PC-3 (cell line): ENCODE data around the gene PAIP2.

ENCODE experiments used
- CTCF ChIP-seq: fragments of 300-600 bp; sonication (generic); conservative IDR thresholded peaks from 2 replicates; pipeline ENCODE4 v1.5.1; 2017; ENCODE audit warnings: antibody characterized with exemption, low read depth, mild to moderate bottlenecking, low read length
- EZH2phosphoT487 ChIP-seq: fragments of 300-600 bp; sonication (generic); IDR thresholded peaks from 2 replicates; pipeline ENCODE4 v1.6.1; 2018; ENCODE audit warnings: mild to moderate bottlenecking, antibody characterized with exemption, low read length, borderline replicate concordance

- TF ChIP-seq CTCF (no peak), EZH2phosphoT487 (no peak)
Measured at GRCh38 chr5:139399501-139400121, 58.0 kb downstream of the PAIP2 start.
